Loucy (cell line): ENCODE results near the gene DCAF11.

Experiments
- CTCF ChIP-seq: fragments of 200-600 bp; sonication (generic); conservative IDR thresholded peaks from 2 replicates; pipeline ENCODE4 v1.5.1; 2014; ENCODE audit warnings: mild to moderate bottlenecking, antibody characterized with exemption, low read length
- EZH2phosphoT487 ChIP-seq: fragments of 200-600 bp; IDR thresholded peaks from 2 replicates; pipeline ENCODE4 v1.6.1; 2018; ENCODE audit warnings: antibody characterized with exemption, mild to moderate bottlenecking, moderate library complexity, borderline replicate concordance

- TF ChIP-seq CTCF (no peak), EZH2phosphoT487 (no peak)
These were observed 58.3 kb downstream of the DCAF11 start for GRCh38 chr14:24172871-24173281.
